Thyroid gland (tissue), 4 donors: ENCODE measurements around the gene ALMS1.

Experiments used
- CTCF ChIP-seq, 6 experiments: fragments of 200-600 bp in 3 of 6; fragments of 450-650 bp in 3 of 6; sonication (generic) in 3 of 6; IDR thresholded peaks; one replicate each; pipeline ENCODE4 v1.5.1; 2016 to 2019; ENCODE audit warnings: antibody characterized with exemption in 6 of 6, mild to moderate bottlenecking in 2 of 6, inconsistent platforms in 1 of 6, moderate library complexity in 1 of 6
- POLR2A ChIP-seq, 2 donors: fragments of 450-650 bp; IDR thresholded peaks; one replicate each; pipeline ENCODE4 v1.6.1; 2017; ENCODE audit warnings: antibody characterized with exemption in 2 of 2, mild to moderate bottlenecking in 2 of 2, moderate library complexity in 1 of 2

- TF ChIP-seq CTCF (IDR thresholded peaks at IDR 0.05) (peak in 3 of 6 experiments; percentile 28 to 37 (median 34)), POLR2A (IDR thresholded peaks at IDR 0.05) (peak in 1 of 2 donors; percentile 61)
These were observed at the start of gene ALMS1 for GRCh38 chr2:73385504-73386341.
